Neutrophil (primary cell): ENCODE data around the gene LRRC7.

Experiments used
- H3K27ac ChIP-seq: fragments of 200-600 bp; sonication (generic); 2 replicates; pipeline ENCODE4 v1.5.1; 2016; ENCODE audit warnings: mild to moderate bottlenecking, moderate library complexity
- H3K27me3 ChIP-seq: fragments of 200-600 bp; sonication (generic); 2 replicates; pipeline ENCODE4 v1.6.0; 2016; ENCODE audit warnings: mild to moderate bottlenecking
- H3K36me3 ChIP-seq: fragments of 200-600 bp; sonication (generic); 2 replicates; pipeline ENCODE4 v1.5.1; 2017
- H3K4me1 ChIP-seq, 2 experiments: fragments of 200-600 bp in 1 of 2; sonication (generic) in 1 of 2; 1 replicate in 1 of 2; 2 replicates in 1 of 2; pipeline versions ENCODE4 v1.5.1 to v1.6.1; 2013 to 2016; ENCODE audit warnings: low read depth in 1 of 2, low read length in 1 of 2, mild to moderate bottlenecking in 1 of 2, moderate library complexity in 1 of 2; ENCODE audit not compliant: control insufficient read depth in 1 of 2, insufficient read depth in 1 of 2
- H3K4me3 ChIP-seq, 2 experiments: fragments of 200-600 bp in 1 of 2; sonication (generic) in 1 of 2; 1 replicate in 1 of 2; 2 replicates in 1 of 2; pipeline ENCODE4 v1.5.1; 2013 to 2016; ENCODE audit warnings: low read depth in 1 of 2, low read length in 1 of 2, mild to moderate bottlenecking in 1 of 2, moderate library complexity in 1 of 2
- H3K9me3 ChIP-seq: fragments of 200-600 bp; sonication (generic); 2 replicates; pipeline ENCODE4 v1.5.1; 2016
- CTCF ChIP-seq: fragments of 200-600 bp; sonication (generic); IDR thresholded peaks from 2 replicates; pipeline ENCODE4 v1.5.1; 2016; ENCODE audit warnings: antibody characterized with exemption

LRRC7 gene

GRCh38 chr1:69833536-69833935 lies 265.8 kb downstream of the LRRC7 start:
- no peaks in the 10 kb centered on the region for H3K36me3 ChIP-seq
- no peaks in the 10 kb centered on the region for H3K9me3 ChIP-seq
- H3K27me3 ChIP-seq: no peaks in the 10 kb centered on the region
- H3K4me3 ChIP-seq: no peak overlapping the region
- no peaks in the 10 kb centered on the region for H3K4me1 ChIP-seq
- no peak for TF ChIP-seq CTCF
- no peak overlapping the region for H3K27ac ChIP-seq

DNA sequence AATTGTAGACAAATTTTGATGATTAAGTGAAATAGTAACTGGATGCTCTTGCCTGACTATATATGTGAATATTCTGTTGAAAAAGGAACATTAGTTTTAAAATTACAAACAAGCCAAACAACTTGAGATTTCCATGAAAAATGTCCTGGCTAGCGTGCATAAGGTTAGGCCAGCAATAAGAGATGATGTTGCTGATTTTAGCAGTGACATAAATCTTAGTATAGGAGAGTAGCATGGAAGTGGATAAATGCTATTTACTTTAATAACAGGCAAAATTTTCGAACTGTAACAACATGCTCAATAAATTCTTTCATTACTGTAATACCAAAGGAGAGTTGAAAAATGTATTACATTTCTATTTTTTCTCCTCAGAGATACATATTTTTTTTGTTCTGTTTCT lies 266.6 kb downstream of the LRRC7 start:
- TF ChIP-seq CTCF: no peak
- Histone ChIP-seq H3K9me3 (no peaks in the 10 kb centered on the region), H3K27me3 (no peaks in the 10 kb centered on the region), H3K27ac (no peak overlapping the region), H3K4me3 (no peak overlapping the region), H3K36me3 (no peaks in the 10 kb centered on the region), H3K4me1 (no peaks in the 10 kb centered on the region)

DNA sequence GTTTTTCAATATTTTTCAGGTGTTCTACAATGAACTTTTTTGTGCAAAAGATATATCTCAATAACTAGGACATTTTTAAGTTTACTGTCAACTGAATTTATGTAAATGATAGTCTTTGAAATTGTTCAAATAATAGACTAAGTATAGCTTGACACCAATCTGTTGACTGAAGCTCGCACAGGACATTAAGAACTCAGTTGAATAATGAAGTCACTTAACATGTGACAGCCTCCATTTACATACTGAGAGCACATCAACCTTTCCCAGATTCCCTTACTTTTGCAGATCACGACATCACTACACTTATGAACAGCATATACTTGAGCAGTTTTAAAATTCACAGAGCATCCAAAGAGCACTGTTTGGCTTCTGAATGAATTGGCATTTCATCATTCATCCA lies 268.2 kb downstream of the LRRC7 start:
- no peak overlapping the region for H3K27ac ChIP-seq
- H3K4me1 ChIP-seq: no peaks in the 10 kb centered on the region
- H3K36me3 ChIP-seq: no peaks in the 10 kb centered on the region
- H3K4me3 ChIP-seq: no peak overlapping the region
- H3K9me3 ChIP-seq: no peaks in the 10 kb centered on the region
- TF ChIP-seq CTCF: no peak
- H3K27me3 ChIP-seq: no peaks in the 10 kb centered on the region

DNA sequence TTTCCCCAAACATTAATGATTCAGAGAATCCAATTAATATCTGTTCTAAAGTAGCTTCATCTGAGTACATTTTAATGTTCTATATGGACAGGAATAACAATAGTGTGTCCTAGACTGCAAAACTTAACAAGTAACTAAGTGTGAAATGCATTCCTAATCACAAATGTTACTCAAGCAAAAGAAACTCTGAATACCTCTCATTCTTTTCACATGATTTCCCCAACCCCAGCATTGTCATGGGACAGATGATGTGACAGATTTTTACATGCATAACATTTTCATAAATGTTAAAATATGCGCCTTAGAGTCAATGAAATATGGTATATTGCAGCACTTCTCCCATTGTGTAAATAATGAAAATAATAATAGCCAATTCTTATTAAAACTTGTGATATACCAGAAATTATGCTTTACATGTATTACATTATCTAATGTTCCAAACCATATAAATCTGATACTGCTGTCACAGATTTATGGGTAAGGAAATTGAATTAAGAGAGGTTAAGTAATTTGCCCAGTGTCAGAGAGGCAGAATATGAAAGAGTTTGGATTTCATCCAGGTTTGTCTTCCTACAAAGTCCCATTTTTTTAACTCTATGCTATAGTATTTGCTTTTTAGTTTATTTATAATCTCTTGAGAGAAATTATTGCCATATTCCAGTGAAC lies 269.4 kb downstream of the LRRC7 start:
- H3K9me3 ChIP-seq: no peaks in the 10 kb centered on the region
- H3K27ac ChIP-seq: no peak overlapping the region
- no peak for TF ChIP-seq CTCF
- no peaks in the 10 kb centered on the region for H3K27me3 ChIP-seq
- no peaks in the 10 kb centered on the region for H3K4me1 ChIP-seq
- H3K4me3 ChIP-seq: no peak overlapping the region
- H3K36me3 ChIP-seq: no peaks in the 10 kb centered on the region

GRCh38 chr1:69842326-69842725 lies 274.6 kb downstream of the LRRC7 start:
- H3K9me3 ChIP-seq: no peaks in the 10 kb centered on the region
- TF ChIP-seq CTCF: no peak
- H3K27ac ChIP-seq: no peak overlapping the region
- H3K4me1 ChIP-seq: no peaks in the 10 kb centered on the region
- H3K36me3 ChIP-seq: no peaks in the 10 kb centered on the region
- H3K4me3 ChIP-seq: no peak overlapping the region
- no peaks in the 10 kb centered on the region for H3K27me3 ChIP-seq
